GM21723 (cell line): ENCODE results near the gene PARD3.
"Not testable (repeated sequence)": the region's sequence is repeated elsewhere in the genome, so short reads cannot be mapped to it uniquely, and the experiment has no call there.

Source experiments
- ATAC-seq: cut with Tn5 transposase; IDR thresholded peaks from one replicate; pipeline ENCODE4 v1.9.1; 2021; ENCODE audit warnings: mild to moderate bottlenecking, moderate library complexity; ENCODE audit not compliant: unreplicated experiment

Gene PARD3

GRCh38 chr10:34408956-34409355, 406.1 kb downstream of the PARD3 start:
- no peak for ATAC-seq

GRCh38 chr10:34408381-34408780, 406.7 kb downstream of the PARD3 start:
- ATAC-seq: no peak

GRCh38 chr10:34407324-34407805, 407.7 kb downstream of the PARD3 start:
- no peak for ATAC-seq

- no peak for ATAC-seq
These were observed 408.4 kb downstream of the PARD3 start for GRCh38 chr10:34406463-34407323.

GRCh38 chr10:34405611-34406462, 409.3 kb downstream of the PARD3 start:
- no peak for ATAC-seq

GRCh38 chr10:34403512-34403911, 411.6 kb downstream of the PARD3 start:
- ATAC-seq: no peak

GRCh38 chr10:34400075-34400474, 415.0 kb downstream of the PARD3 start:
- no peak for ATAC-seq

- no peak for ATAC-seq
These were observed 416.1 kb downstream of the PARD3 start for GRCh38 chr10:34399013-34399412.

GRCh38 chr10:34397324-34397723, 417.8 kb downstream of the PARD3 start:
- ATAC-seq: no peak

GRCh38 chr10:34396663-34397062, 418.4 kb downstream of the PARD3 start:
- no peak for ATAC-seq

- ATAC-seq: no peak
These were observed 422.4 kb downstream of the PARD3 start for GRCh38 chr10:34392641-34393170.

- ATAC-seq: not testable (repeated sequence)
These were observed 423.9 kb downstream of the PARD3 start for GRCh38 chr10:34391168-34391567.

GRCh38 chr10:34389801-34390200, 425.3 kb downstream of the PARD3 start:
- ATAC-seq: no peak

- no peak for ATAC-seq
These were observed 428.2 kb downstream of the PARD3 start for GRCh38 chr10:34386921-34387320.

GRCh38 chr10:34384372-34384771, 430.7 kb downstream of the PARD3 start:
- no peak for ATAC-seq

- ATAC-seq: no peak
These were observed 432.5 kb downstream of the PARD3 start for GRCh38 chr10:34382626-34383025.

- ATAC-seq: no peak
These were observed 434.2 kb downstream of the PARD3 start for GRCh38 chr10:34380856-34381255.

- no peak for ATAC-seq
These were observed 436.8 kb downstream of the PARD3 start for GRCh38 chr10:34378297-34378696.

- ATAC-seq: no peak
These were observed 437.3 kb downstream of the PARD3 start for GRCh38 chr10:34377833-34378232.

GRCh38 chr10:34374356-34375045, 440.6 kb downstream of the PARD3 start:
- peak; percentile 20 for ATAC-seq

- ATAC-seq: no peak
These were observed 441.9 kb downstream of the PARD3 start for GRCh38 chr10:34373211-34373610.
